Urinary bladder (tissue), 4 donors: ENCODE results near the gene TRIM71. TPM values are rescaled to one million over a fixed set of nuclear protein-coding genes. Genes with fewer than 3 reads are reported as not detected.

Source experiments
- DNase-seq: peaks from one replicate; pipeline ENCODE4 v3.0.0-alpha.2; 2015; ENCODE audit errors: extremely low spot score
- H3K27ac ChIP-seq: one replicate; pipeline ENCODE4 v1.5.1; 2013; ENCODE audit warnings: low read depth, mild to moderate bottlenecking, moderate library complexity
- H3K36me3 ChIP-seq: one replicate; pipeline ENCODE4 v1.6.1; 2013; ENCODE audit warnings: mild to moderate bottlenecking, moderate library complexity; ENCODE audit not compliant: insufficient read depth
- H3K4me1 ChIP-seq: one replicate; pipeline ENCODE4 v1.6.1; 2013; ENCODE audit warnings: mild to moderate bottlenecking, moderate library complexity; ENCODE audit not compliant: insufficient read depth
- H3K4me3 ChIP-seq: one replicate; pipeline ENCODE4 v1.5.1; 2013; ENCODE audit warnings: low read depth, low read length
- WGBS: extraction: QIAGEN DNeasy Blood & Tissue Kit; methylation state at CpG from one replicate; pipeline ENCODE4 v1.1.7; 2013; 5-methylcytosine and 5-hydroxymethylcytosine counted together
- polyA plus RNA-seq: library from polyadenylated mRNA; stranded (reverse); fragments of 200-250 nt; gene quantifications from one replicate; pipeline ENCODE4 v1.2.3, GENCODE V29; 2013
- total RNA-seq: library from RNA; depleted of rRNA; stranded (reverse); fragments of >200 nt; gene quantifications from one replicate; pipeline ENCODE4 v1.2.3, GENCODE V29; 2014
- donor health status: healthy with polysubstance abuse.
- donor health status: healthy.

The TRIM71 gene
- total and polyA plus RNA-seq, 2 donors: 0.74 TPM; not detected in 1

DNA sequence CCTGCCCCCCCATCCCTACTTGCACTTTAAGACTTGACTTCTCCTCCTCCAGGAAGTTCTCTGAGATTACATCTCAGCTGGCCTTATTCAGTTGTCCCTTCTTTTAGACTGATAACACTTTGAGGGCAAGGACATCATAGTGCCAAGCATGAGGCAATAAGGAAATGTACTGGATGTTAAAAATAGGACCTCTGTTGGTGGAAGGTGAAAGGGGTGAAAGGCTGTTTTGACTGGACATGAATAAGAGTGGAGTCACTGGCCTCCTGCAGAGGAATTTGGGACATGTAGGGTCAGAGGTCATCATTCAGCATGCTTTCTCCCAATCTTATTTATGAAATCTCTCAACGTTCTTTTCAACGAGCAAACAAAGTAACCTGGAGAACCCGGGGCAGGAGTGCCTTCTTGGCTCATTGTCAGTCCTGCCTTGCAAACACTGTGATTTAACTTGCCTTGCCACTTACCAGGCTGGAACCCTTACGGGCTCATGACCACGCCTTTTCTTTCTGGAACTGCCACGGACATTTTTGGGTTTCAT is 38.6 kb downstream of the TRIM71 start:
- Histone ChIP-seq H3K36me3 (no peaks in the 10 kb centered on the region), H3K4me1 (no peaks in the 10 kb centered on the region), H3K27ac (no peak overlapping the region), H3K4me3 (no peak overlapping the region)
- no peak for DNase-seq
- 60% methylated on average over 6 of the region's 6 CpGs for WGBS

DNA sequence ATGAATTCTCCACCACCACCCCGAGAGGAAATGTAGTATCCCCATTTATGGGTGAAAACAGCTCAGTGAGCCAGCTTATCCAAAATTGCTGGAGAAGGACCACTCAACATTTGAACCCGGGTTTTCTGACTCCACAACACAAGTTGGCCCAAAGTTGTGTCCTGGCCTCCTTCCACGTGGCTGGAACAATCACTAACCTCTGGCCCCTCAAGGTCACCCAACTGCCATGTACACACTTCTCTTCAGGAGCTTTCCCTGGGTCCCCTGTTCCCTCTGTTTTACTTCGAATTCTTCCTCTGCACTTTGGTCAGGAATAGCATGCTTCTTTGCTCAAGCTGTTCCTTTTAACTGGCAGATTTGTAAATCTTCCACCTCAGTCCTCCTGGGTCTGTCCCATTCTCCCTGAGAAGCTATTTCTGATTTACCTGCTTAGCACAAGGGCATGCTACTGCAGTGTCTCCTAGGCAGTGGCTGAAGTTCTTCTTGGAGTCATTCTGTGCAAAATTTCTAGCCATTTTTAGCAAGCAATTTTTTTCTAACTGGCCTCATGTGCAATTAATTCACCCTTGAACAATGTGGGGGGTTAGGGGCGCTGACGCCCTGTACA is 39.2 kb downstream of the TRIM71 start:
- 72% methylated on average over 6 of the region's 6 CpGs for WGBS

DNA sequence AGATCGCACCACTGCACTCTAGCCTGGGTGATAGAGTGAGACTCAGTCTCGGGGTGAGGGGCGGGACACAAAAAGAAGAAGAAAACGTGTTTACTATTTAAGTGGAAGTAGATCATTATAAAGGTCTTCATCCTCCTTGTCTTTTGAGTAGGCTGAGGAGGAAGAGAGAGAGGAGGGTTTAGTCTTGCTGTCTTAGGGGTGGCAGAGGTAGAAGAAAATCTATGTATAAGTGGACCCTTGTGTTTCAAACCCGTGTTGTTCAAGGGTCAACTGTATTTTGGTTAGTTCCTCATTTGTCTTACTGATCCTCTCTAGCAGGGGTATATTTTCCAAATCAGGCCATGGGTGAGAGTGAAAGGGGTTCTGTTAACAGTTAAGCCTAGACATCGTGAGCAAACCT is 40.1 kb downstream of the TRIM71 start:
- 80% methylated on average over 6 of the region's 6 CpGs for WGBS
- no peak overlapping the region for H3K27ac ChIP-seq
- no peaks in the 10 kb centered on the region for H3K36me3 ChIP-seq
- no peak for DNase-seq
- H3K4me3 ChIP-seq: no peak overlapping the region
- no peaks in the 10 kb centered on the region for H3K4me1 ChIP-seq

More for the DNA sequence above, 39.2 kb downstream of the TRIM71 start:
- Histone ChIP-seq H3K36me3 (no peaks in the 10 kb centered on the region), H3K4me1 (no peaks in the 10 kb centered on the region), H3K27ac (no peak overlapping the region), H3K4me3 (no peak overlapping the region)
- DNase-seq: no peak

DNA sequence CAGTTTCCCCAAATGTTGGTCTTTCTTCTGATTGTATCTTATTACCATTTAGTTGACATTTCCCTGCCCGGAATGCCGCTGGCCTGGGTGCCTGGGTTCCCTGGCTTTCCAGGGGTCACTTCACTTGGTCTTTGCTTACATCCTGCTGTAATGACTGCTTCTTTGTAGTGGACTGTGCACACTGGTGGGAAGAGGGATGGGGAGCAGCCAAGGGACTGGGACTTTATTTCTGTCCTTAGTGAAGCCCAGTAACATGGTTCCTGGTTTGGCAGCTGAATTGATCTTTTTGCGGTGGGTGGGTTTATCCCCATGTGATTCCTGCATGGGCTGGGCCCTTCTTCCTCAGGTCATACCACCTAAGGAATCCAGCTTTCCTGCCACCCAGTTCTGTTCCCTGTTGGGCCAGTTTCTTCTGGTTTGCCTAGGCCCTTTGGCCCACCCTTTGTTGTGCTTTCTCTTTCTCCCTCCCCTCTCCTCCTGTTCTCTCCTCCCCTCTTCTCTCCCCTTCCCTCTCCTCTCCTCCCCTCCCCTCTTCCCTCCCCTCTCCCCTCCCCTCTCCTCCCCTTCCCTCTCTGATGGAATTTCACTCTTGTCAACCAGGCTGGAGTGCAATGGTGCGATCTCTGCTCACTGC is 41.9 kb downstream of the TRIM71 start:
- 95% methylated on average over 4 of the region's 4 CpGs for WGBS
- no peak overlapping the region for H3K4me3 ChIP-seq
- no peak for DNase-seq
- H3K36me3 ChIP-seq: no peaks in the 10 kb centered on the region
- H3K27ac ChIP-seq: no peak overlapping the region
- no peaks in the 10 kb centered on the region for H3K4me1 ChIP-seq

DNA sequence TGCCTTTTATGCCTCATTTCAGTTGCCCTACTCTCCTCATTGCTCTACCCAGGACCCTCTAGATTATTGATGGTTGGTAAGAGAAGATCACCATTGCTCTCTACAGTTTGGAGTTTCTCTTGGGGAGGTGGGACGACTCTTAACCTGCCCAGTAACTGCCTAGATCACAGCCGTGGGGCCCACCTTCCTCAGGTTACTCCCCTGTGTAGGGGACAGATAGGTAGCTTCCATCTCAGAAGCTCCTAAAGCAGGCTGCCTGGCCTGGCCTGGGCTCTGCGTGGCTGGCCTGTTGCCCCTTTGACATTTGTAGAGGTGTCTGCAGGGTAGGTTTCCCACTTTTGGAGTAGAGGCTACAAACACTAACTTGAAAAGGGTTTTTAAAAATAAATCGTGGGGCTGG is 42.7 kb downstream of the TRIM71 start:
- no peak overlapping the region for H3K27ac ChIP-seq
- H3K4me1 ChIP-seq: no peaks in the 10 kb centered on the region
- DNase-seq: no peak
- WGBS: 95% methylated on average over 4 of the region's 4 CpGs
- H3K4me3 ChIP-seq: no peak overlapping the region
- no peaks in the 10 kb centered on the region for H3K36me3 ChIP-seq

DNA sequence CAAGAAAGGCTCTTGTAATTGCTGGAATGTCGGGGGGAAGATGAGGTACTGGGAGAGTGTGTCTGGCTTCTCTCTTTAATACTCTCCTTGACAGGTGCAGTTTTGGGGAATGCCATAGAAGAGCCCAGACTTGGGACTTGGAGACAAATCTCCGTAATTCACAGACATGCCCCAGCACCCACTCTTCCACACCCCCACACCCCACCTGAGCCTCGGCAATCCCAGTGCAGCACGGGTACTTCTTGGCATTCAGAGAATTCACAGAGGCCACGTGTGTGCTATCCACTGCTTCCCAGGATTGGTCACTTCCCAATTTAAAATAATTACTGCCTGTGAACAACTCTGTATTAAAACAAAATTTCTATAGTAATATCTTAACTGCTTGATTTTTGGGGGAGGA is 43.9 kb downstream of the TRIM71 start:
- H3K4me1 ChIP-seq: no peaks in the 10 kb centered on the region
- no peak overlapping the region for H3K27ac ChIP-seq
- no peak for DNase-seq
- H3K36me3 ChIP-seq: no peaks in the 10 kb centered on the region
- H3K4me3 ChIP-seq: no peak overlapping the region
- WGBS: 76% methylated on average over 5 of the region's 5 CpGs

DNA sequence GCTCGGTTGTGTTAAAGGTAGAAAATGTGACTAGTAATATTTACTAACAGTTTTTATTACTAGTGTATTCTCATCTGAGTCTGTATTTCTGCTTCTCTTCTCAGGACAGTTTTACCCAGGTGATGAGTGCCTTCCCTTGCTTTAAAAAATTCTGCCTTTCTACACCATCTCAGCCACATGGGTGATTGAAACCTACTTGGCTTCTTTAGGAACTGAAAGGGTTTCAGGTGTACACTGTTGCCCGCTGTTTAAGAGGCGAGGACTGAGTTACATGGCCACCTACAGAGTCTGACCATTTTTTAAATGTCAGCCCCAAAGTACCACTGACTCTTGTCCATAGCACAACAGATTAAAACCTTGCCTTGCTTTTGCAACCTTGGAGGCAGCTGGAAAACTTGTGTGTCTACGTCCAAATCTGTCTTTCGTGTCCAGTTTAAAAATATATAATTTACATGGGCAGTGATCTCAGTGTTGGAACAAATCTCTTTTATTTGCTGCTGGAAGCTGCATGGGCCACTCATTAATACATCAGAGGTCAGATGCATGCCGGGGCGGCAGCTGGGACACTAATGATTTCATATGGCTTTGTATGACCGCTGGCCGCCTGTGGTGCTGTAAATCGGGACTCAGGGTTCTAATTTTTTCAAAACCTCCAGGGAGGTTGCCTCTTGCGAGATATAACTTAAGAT is 44.6 kb downstream of the TRIM71 start:
- no peak for DNase-seq
- no peaks in the 10 kb centered on the region for H3K36me3 ChIP-seq
- 67% methylated on average over 11 of the region's 11 CpGs for WGBS
- no peak overlapping the region for H3K4me3 ChIP-seq
- H3K27ac ChIP-seq: no peak overlapping the region
- H3K4me1 ChIP-seq: no peaks in the 10 kb centered on the region

DNA sequence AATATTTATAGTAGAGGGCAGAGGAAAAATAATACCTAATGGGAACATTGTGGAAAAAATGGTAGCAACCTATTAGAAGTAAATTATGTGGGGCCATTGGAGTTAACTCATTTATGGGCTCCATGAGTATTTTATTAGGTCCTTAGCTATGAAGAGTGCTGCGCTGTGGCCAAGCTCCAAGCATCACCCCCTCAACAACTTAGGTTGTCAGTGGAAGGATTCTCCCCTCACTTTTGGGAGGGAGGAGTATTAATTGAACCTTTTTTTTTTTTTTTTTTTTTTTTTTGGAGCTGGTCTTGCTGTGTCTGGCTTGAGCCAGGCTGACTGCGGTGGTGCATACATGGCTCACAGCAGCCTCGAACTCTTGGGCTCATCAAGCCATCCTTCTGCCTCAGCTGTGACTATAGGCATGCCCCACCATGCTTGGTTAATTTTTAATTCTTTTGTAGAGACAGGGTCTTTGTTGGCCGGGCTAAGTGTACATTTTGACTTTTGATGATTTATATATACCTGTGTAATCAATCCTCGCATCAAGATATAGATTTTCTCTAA is 45.2 kb downstream of the TRIM71 start:
- 93% methylated on average over 5 of the region's 5 CpGs for WGBS
- DNase-seq: no peak
- no peaks in the 10 kb centered on the region for H3K4me1 ChIP-seq
- no peaks in the 10 kb centered on the region for H3K36me3 ChIP-seq
- H3K27ac ChIP-seq: no peak overlapping the region
- H3K4me3 ChIP-seq: no peak overlapping the region

DNA sequence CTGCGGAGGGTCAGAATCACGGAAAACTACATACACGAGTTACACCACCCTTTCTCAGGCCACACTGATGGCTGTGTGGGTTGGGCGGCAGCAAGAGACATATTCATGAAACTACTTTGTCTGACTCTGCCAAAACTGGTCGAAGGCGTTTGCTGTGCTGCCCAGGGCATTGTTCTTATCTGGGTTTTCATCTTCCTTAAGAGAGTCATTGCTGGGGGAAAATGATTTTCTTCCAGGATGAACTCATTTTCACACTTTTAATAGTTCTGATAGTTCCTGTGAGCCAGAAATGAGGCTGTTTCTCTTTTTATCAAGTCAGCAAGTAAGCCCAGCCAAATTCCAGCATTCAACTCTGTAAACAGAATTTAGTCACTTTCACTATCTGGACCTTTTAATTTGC is 47.6 kb downstream of the TRIM71 start:
- no peak overlapping the region for H3K27ac ChIP-seq
- no peak for DNase-seq
- H3K36me3 ChIP-seq: no peaks in the 10 kb centered on the region
- H3K4me3 ChIP-seq: no peak overlapping the region
- no peaks in the 10 kb centered on the region for H3K4me1 ChIP-seq
- 46% methylated on average over 6 of the region's 6 CpGs for WGBS

DNA sequence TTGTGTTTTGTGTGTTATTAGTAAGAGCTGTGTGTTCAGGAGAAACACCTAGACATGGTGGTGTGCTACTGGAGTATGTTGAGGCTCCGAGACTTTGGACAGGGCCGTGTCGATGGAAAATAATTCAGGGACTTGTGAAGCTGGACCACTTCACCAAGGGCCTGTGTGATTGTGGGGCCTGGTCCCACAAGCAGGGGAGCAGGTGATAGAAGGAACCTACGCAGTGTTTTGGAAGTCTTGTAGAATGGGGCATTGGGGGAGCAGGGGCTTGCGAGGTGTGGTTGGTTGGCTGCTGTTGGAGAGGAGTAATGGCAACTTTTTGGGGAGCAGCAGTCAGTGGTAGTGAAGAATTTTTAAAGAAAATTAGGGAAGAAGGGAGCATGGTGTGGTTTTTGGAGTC is 48.7 kb downstream of the TRIM71 start:
- WGBS: 95% methylated on average over 5 of the region's 5 CpGs
- no peaks in the 10 kb centered on the region for H3K4me1 ChIP-seq
- no peak overlapping the region for H3K27ac ChIP-seq
- H3K36me3 ChIP-seq: no peaks in the 10 kb centered on the region
- no peak for DNase-seq
- H3K4me3 ChIP-seq: no peak overlapping the region

DNA sequence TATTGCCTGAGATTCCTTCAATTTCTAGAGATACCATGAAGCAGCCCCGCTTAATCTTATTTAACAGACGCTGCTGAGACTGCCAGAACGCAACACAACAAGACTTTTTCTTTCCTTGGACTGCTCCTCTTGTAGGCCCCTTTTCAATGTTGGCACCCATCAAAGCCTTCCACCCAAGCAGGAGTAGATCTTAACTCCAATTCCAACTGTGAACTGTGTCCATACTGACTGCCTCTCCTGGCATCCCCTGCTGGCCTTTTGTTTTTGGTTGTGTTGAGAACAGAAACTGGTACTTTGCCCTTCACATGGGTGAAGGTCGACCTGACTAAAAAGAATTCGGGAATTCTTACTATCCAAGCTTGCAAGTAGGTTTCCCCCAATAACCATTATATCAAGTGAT is 50.2 kb downstream of the TRIM71 start:
- DNase-seq: no peak
- WGBS: 91% methylated on average over 5 of the region's 5 CpGs
- no peak overlapping the region for H3K4me3 ChIP-seq

DNA sequence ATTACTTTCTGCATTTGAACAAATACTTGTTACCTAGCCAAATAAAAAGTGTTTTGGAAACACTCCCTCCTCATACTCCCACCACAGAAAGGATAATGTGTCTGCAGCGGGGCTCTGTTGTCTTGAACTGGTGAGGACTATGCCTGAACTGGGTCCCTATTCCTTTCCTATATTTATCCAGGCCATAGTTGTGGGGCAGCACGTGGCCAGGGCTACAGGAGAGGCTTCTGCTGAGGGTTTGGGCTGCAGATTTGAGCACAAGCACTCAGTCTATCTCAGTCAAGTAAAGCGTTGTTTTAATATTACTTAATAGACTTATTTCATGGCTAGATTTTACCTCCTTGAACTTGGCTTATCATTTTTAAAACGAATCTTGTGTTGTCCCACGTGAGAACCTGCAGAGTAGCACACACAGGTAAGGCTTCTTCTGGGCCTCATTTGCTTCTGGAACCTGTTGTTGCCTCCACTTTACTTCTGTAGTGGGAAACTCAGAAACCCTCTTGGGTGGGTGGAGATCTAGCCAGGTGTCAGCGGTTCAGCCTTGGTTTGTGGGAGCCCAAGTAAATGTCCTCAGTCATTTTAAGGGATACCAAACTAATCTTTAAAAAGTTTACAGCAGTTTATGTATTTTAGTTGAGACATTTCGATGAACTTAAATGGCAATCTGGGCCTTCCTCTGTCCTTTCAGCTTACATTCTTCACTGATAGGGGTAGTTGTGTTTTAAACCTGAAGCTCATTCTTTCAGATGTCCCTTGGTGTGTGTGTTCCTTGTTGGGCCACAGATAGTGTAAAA is 51.1 kb downstream of the TRIM71 start:
- Histone ChIP-seq H3K27ac (no peak overlapping the region), H3K4me1 (no peaks in the 10 kb centered on the region), H3K36me3 (no peaks in the 10 kb centered on the region), H3K4me3 (no peak overlapping the region)
- no peak for DNase-seq
- 90% methylated on average over 7 of the region's 7 CpGs for WGBS

More for the DNA sequence above, 50.2 kb downstream of the TRIM71 start:
- no peaks in the 10 kb centered on the region for H3K4me1 ChIP-seq
- H3K27ac ChIP-seq: no peak overlapping the region
- no peaks in the 10 kb centered on the region for H3K36me3 ChIP-seq

DNA sequence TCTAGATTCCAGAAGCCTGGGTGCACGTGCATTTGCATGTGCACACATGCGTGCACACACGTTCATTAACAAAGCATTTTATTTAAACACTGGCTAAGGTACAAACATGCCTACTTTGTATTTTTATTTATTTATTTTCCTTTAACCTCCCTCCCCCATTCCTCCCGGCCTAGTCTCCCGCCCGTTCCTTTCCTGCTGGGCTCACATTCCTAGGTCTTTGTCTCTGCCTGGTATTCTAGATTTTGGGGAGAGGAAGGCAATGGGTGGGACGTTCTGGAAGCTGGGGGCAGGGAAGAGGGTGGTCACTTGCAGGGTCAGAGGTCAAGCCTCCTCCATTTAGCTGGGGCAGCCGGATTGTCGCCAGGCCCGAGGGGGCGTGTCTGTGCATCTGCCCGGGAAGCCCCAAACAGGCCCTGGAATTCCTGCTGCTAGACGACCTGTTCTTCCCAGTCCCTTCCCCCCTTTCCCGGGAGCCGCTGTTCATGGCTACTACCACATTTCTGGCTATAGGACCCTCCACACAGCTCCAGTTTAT is 51.8 kb downstream of the TRIM71 start:
- H3K27ac ChIP-seq: no peak overlapping the region
- WGBS: 83% methylated on average over 15 of the region's 15 CpGs
- no peak overlapping the region for H3K4me3 ChIP-seq
- no peaks in the 10 kb centered on the region for H3K4me1 ChIP-seq
- H3K36me3 ChIP-seq: no peaks in the 10 kb centered on the region
- no peak for DNase-seq
